Measurements from ENCODE around the gene GPR39.

DNA sequence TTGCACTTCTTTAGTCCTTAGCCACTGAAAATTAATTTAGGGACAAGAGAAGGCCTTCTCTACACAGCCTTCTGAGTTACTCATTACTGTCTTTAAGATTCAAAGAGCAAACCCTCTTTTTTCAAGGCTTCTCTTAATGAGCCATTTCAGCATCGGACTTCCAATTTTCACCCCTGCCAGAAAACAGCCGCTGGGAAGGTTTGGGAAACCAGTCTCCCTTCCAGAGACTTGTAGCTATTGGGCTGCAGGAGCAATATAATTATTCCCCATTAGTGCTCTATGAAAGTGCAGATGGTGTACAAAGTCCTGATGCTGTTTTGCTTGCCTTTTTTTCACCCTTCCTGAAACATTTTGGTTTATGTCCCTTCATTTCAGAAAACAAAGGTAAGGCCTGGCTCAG is 79.3 kb downstream of the GPR39 start:
- TF ChIP-seq, protein P1, sequence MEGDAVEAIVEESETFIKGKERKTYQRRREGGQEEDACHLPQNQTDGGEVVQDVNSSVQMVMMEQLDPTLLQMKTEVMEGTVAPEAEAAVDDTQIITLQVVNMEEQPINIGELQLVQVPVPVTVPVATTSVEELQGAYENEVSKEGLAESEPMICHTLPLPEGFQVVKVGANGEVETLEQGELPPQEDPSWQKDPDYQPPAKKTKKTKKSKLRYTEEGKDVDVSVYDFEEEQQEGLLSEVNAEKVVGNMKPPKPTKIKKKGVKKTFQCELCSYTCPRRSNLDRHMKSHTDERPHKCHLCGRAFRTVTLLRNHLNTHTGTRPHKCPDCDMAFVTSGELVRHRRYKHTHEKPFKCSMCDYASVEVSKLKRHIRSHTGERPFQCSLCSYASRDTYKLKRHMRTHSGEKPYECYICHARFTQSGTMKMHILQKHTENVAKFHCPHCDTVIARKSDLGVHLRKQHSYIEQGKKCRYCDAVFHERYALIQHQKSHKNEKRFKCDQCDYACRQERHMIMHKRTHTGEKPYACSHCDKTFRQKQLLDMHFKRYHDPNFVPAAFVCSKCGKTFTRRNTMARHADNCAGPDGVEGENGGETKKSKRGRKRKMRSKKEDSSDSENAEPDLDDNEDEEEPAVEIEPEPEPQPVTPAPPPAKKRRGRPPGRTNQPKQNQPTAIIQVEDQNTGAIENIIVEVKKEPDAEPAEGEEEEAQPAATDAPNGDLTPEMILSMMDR (conservative IDR thresholded peaks at IDR 0.05; ENCODE audit: low read length) = no peak
- no peak for TF ChIP-seq EZH2phosphoT487 (IDR thresholded peaks at IDR 0.05; ENCODE audit: borderline replicate concordance, low read depth, low read length)
